SK-N-SH (cell line): Measurements from ENCODE around the gene LRP4. TPM values are rescaled to one million over a fixed set of nuclear protein-coding genes. Genes with fewer than 3 reads are reported as not detected.

Experiments used
- CTCF ChIA-PET: fragments of 300-600, 350-600 bp; formaldehyde crosslinking; extraction: SDS; loops from one replicate; lab custom pipeline; 2021; lab: Yijun Ruan, JAX
- POLR2A ChIA-PET: fragments of 350-600 bp; sonication (Branson Sonifier 250); formaldehyde crosslinking; extraction: SDS; loops from one replicate; lab custom pipeline; 2020; ENCODE audit warnings: antibody characterized with exemption, inconsistent platforms; lab: Yijun Ruan, JAX
- DNase-seq: peaks from one replicate; pipeline ENCODE4 v3.0.0; 2012
- H2AFZ ChIP-seq: fragments of 200-600 bp; sonication (generic); 2 replicates; pipeline ENCODE4 v1.8.1; 2016; ENCODE audit warnings: antibody characterized with exemption, mild to moderate bottlenecking, low read depth
- H3F3A ChIP-seq: fragments of 200-600 bp; sonication (generic); replicated peaks from 2 replicates; pipeline ENCODE3; 2016; ENCODE audit warnings: antibody characterized with exemption, mild to moderate bottlenecking; ENCODE audit not compliant: insufficient read depth
- H3K27ac ChIP-seq, 2 experiments: fragments of 200-500 bp in 1 of 2; fragments of 200-600 bp in 1 of 2; sonication (Bioruptor generic) in 1 of 2; sonication (generic), shearing (Covaris generic) in 1 of 2; 2 replicates each; pipeline versions ENCODE4 v1.5.1 to v1.6.1; 2014 to 2016; ENCODE audit warnings: low read depth in 2 of 2, inconsistent platforms in 1 of 2, low read length in 1 of 2, mild to moderate bottlenecking in 1 of 2, mixed read lengths in 1 of 2
- H3K27me3 ChIP-seq: fragments of 200-600 bp; sonication (generic), shearing (Covaris generic); 2 replicates; pipeline ENCODE4 v1.6.1; 2016; ENCODE audit warnings: mixed run types; ENCODE audit not compliant: insufficient read depth
- H3K36me3 ChIP-seq, 2 experiments: fragments of 200-500 bp in 1 of 2; fragments of 200-600 bp in 1 of 2; sonication (Bioruptor generic) in 1 of 2; sonication (generic) in 1 of 2; replicated peaks in 1 of 2; 2 replicates each; pipeline versions ENCODE3 to v1.5.1; 2014 to 2016; ENCODE audit warnings: low read length in 1 of 2, mild to moderate bottlenecking in 1 of 2; ENCODE audit not compliant: insufficient read depth in 2 of 2, control insufficient read depth in 1 of 2
- H3K4me1 ChIP-seq, 2 experiments: fragments of 200-500 bp in 1 of 2; fragments of 200-600 bp in 1 of 2; sonication (Bioruptor generic) in 1 of 2; sonication (generic), shearing (Covaris generic) in 1 of 2; 2 replicates each; pipeline versions ENCODE4 v1.5.1 to v1.6.1; 2014 to 2016; ENCODE audit warnings: low read depth in 1 of 2, low read length in 1 of 2, mixed run types in 1 of 2; ENCODE audit not compliant: insufficient read depth in 2 of 2, control insufficient read depth in 1 of 2
- H3K4me2 ChIP-seq: fragments of 200-600 bp; sonication (generic), shearing (Covaris generic); 2 replicates; pipeline ENCODE4 v1.6.1; 2017; ENCODE audit warnings: mixed run types
- H3K4me3 ChIP-seq, 2 experiments: fragments of 200-500 bp in 1 of 2; fragments of 200-600 bp in 1 of 2; sonication (Bioruptor generic) in 1 of 2; sonication (generic), shearing (Covaris generic) in 1 of 2; 2 replicates each; pipeline versions ENCODE4 v1.5.1 to v1.8.1; 2014 to 2016; ENCODE audit warnings: low read depth in 2 of 2, inconsistent platforms in 1 of 2, low read length in 1 of 2, mild to moderate bottlenecking in 1 of 2, mixed read lengths in 1 of 2, moderate library complexity in 1 of 2
- H3K79me2 ChIP-seq: fragments of 200-600 bp; sonication (generic); 2 replicates; pipeline ENCODE4 v1.8.1; 2017; ENCODE audit warnings: mild to moderate bottlenecking; ENCODE audit not compliant: insufficient read depth
- H3K9ac ChIP-seq: fragments of 200-600 bp; sonication (generic); 2 replicates; pipeline ENCODE4 v1.6.1; 2017; ENCODE audit warnings: mixed run types
- H3K9me2 ChIP-seq: fragments of 200-600 bp; sonication (generic); 2 replicates; pipeline ENCODE4 v1.6.1; 2017; ENCODE audit warnings: mixed run types
- H3K9me3 ChIP-seq: fragments of 200-600 bp; sonication (generic); 2 replicates; pipeline ENCODE4 v1.6.1; 2017; ENCODE audit warnings: mixed run types, mild to moderate bottlenecking, moderate library complexity
- H4K20me1 ChIP-seq: fragments of 200-600 bp; sonication (generic); 2 replicates; pipeline ENCODE4 v1.6.1; 2017; ENCODE audit warnings: mild to moderate bottlenecking, mixed run types; ENCODE audit not compliant: insufficient read depth
- ELF1 ChIP-seq: IDR thresholded peaks from 2 replicates; pipeline ENCODE4 v1.4.0; 2012
- GABPA ChIP-seq: IDR thresholded peaks from 2 replicates; pipeline ENCODE4 v1.4.0; 2012; ENCODE audit warnings: low read depth, mild to moderate bottlenecking
- JUND ChIP-seq: IDR thresholded peaks from 2 replicates; pipeline ENCODE4 v1.4.0; 2012
- MXI1 ChIP-seq: IDR thresholded peaks from 2 replicates; pipeline ENCODE4 v1.6.1; 2012; ENCODE audit warnings: mild to moderate bottlenecking, low read depth, low read length, improper control_type of control experiment
- NFIC ChIP-seq: IDR thresholded peaks from 2 replicates; pipeline ENCODE4 v1.4.0; 2012; ENCODE audit warnings: borderline replicate concordance
- NRF1 ChIP-seq: IDR thresholded peaks from 2 replicates; pipeline ENCODE4 v1.6.1; 2012; ENCODE audit warnings: low read depth, mild to moderate bottlenecking, low read length
- POLR2AphosphoS5 ChIP-seq: IDR thresholded peaks from 2 replicates; pipeline ENCODE4 v1.6.1; 2012; ENCODE audit warnings: low read depth, low read length
- REST ChIP-seq: IDR thresholded peaks from 2 replicates; pipeline ENCODE4 v1.6.1; 2012; ENCODE audit warnings: mild to moderate bottlenecking, low read depth, low read length, moderate library complexity
- SIN3A ChIP-seq: IDR thresholded peaks from 2 replicates; pipeline ENCODE4 v1.6.1; 2012; ENCODE audit warnings: low read depth, mild to moderate bottlenecking, low read length, moderate library complexity, borderline replicate concordance
- SMC3 ChIP-seq: IDR thresholded peaks from 2 replicates; pipeline ENCODE4 v1.6.1; 2012; ENCODE audit warnings: low read depth, low read length, improper control_type of control experiment
- USF1 ChIP-seq: IDR thresholded peaks from 2 replicates; pipeline ENCODE4 v1.4.0; 2012; ENCODE audit warnings: low read depth, borderline replicate concordance
- USF2 ChIP-seq: fragments of 150-350 bp; IDR thresholded peaks from 2 replicates; pipeline ENCODE4 v1.6.1; 2017; ENCODE audit warnings: antibody characterized with exemption, low read length, low read depth, borderline replicate concordance
- ZBTB33 ChIP-seq: IDR thresholded peaks from 2 replicates; pipeline ENCODE4 v1.4.0; 2012; ENCODE audit warnings: low read depth, borderline replicate concordance
- WGBS: methylation state at CpG from one replicate; pipeline ENCODE4 v1.1.6; 2017; ENCODE audit warnings: low lambda C conversion rate; 5-methylcytosine and 5-hydroxymethylcytosine counted together
- polyA plus RNA-seq, 3 experiments: library from polyadenylated mRNA; depleted of rRNA; stranded (reverse); fragments of >200 nt; gene quantifications; 2 replicates each; pipeline ENCODE4 v1.2.3, GENCODE V29; 2012

The LRP4 gene
- polyA plus RNA-seq, 1 of the 3 experiments (the other 2 are of a cell fraction), result 10.9 TPM

GRCh38 chr11:46903846-46904245, 14.5 kb downstream of the LRP4 start:
- ChIA-PET CTCF (interaction anchor here (2.0 to 7.0 kb wide), 2 partner anchors 16 to 249 kb away, joined by 7 to 37 read pairs; no protein-coding TSS in a partner anchor), POLR2A (interaction anchor here (1.0 kb wide), 1 partner anchor 9 kb away, joined by 5 read pairs; no protein-coding TSS in a partner anchor)
- no peaks in the 10 kb centered on the region for H3K9me2 ChIP-seq
- H3K79me2 ChIP-seq, result no peaks in the 10 kb centered on the region
- H3K4me2 ChIP-seq, result no peak overlapping the region
- TF ChIP-seq POLR2AphosphoS5 (no peak), GABPA (no peak), JUND (no peak), NRF1 (no peak), ZBTB33 (no peak), USF1 (no peak), NFIC (no peak), ELF1 (no peak), SIN3A (no peak), USF2 (no peak), MXI1 (no peak), SMC3 (no peak), REST (no peak)
- H4K20me1 ChIP-seq, result no peaks in the 10 kb centered on the region
- H3F3A ChIP-seq, result no peaks in the 10 kb centered on the region
- H3K9ac ChIP-seq, result no peak overlapping the region
- 82% methylated on average over 8 of the region's 10 CpGs for WGBS
- H3K27ac ChIP-seq, result no peak overlapping the region
- H2AFZ ChIP-seq, result no peak overlapping the region
- H3K36me3 ChIP-seq, result peaks cover 0 to 4% of the 10 kb centered on the region in 2 experiments
- H3K4me3 ChIP-seq, result no peak overlapping the region
- DNase-seq, result no peak
- no peaks in the 10 kb centered on the region; a peak in 1 of 4 replicates for H3K4me1 ChIP-seq
- H3K27me3 ChIP-seq, result no peaks in the 10 kb centered on the region
- no peaks in the 10 kb centered on the region for H3K9me3 ChIP-seq
